Body of pancreas (tissue), 4 donors: ENCODE results near the gene FBXO7. TPM values are rescaled to one million over a fixed set of nuclear protein-coding genes. Genes with fewer than 3 reads are reported as not detected.

Source experiments
- ATAC-seq: fragments of 150-250 bp; one replicate; pipeline ENCODE4 v1.9.1; 2016
- DNase-seq, 4 donors: peaks; one replicate each; pipeline ENCODE4 v3.0.0-alpha.2; 2019
- H3K27ac ChIP-seq, 4 donors: fragments of 200-600 bp; sonication (generic); 1 replicate in 3 of 4; 2 replicates in 1 of 4; pipeline versions ENCODE4 v1.5.1 to v1.6.1; 2016 to 2019; ENCODE audit warnings: mild to moderate bottlenecking in 1 of 4, mixed read lengths in 1 of 4, moderate library complexity in 1 of 4
- H3K27me3 ChIP-seq, 2 donors: fragments of 200-600 bp; sonication (generic); one replicate each; pipeline ENCODE4 v1.6.0; 2016; ENCODE audit warnings: mild to moderate bottlenecking in 1 of 2
- H3K36me3 ChIP-seq, 2 donors: fragments of 200-600 bp; sonication (generic); replicated peaks in 1 of 2; 2 replicates each; pipeline ENCODE4 v1.5.1; 2016; ENCODE audit warnings: low read depth in 2 of 2; ENCODE audit not compliant: insufficient read depth in 1 of 2
- H3K4me1 ChIP-seq: fragments of 200-600 bp; sonication (generic); one replicate; pipeline ENCODE4 v1.6.0; 2016
- H3K4me3 ChIP-seq, 2 donors: fragments of 200-600 bp; sonication (generic); 1 replicate in 1 of 2; 2 replicates in 1 of 2; pipeline ENCODE4 v1.5.1; 2016 to 2019
- H3K9me3 ChIP-seq, 3 donors: fragments of 200-600 bp; sonication (generic); 1 replicate in 2 of 3; 2 replicates in 1 of 3; pipeline ENCODE4 v1.5.1; 2016
- CTCF ChIP-seq, 7 experiments: fragments of 450-650 bp in 4 of 7; fragments of 200-600 bp in 3 of 7; sonication (generic) in 3 of 7; IDR thresholded peaks; one replicate each; pipeline ENCODE4 v1.5.1; 2016 to 2019; ENCODE audit warnings: antibody characterized with exemption in 7 of 7
- POLR2A ChIP-seq, 3 donors: fragments of 450-650 bp; IDR thresholded peaks; one replicate each; pipeline ENCODE4 v1.6.1; 2016; ENCODE audit warnings: antibody characterized with exemption in 3 of 3, mild to moderate bottlenecking in 2 of 3
- WGBS, 2 donors: methylation state at CpG; one replicate each; pipeline ENCODE4 v1.1.5; 2017; 5-methylcytosine and 5-hydroxymethylcytosine counted together
- intact Hi-C: fragments of 100-400 bp; cut with DNase I; formaldehyde crosslinking; loops from one replicate; pipeline ENCODE4 v1.15.1; 2023
- total RNA-seq, 2 donors: library from RNA; depleted of rRNA; stranded (reverse); fragments of >200 nt; gene quantifications; one replicate each; pipeline ENCODE4 v1.1.0, GENCODE V29; 2016

FBXO7 gene
- total RNA-seq, 2 donors from 2014 or later = 54.2 to 56.7 TPM

GRCh38 chr22:32493551-32493950, 18.9 kb downstream of the FBXO7 start:
- ATAC-seq = no peak
- H3K9me3 ChIP-seq = no peaks in the 10 kb centered on the region
- 68 to 98% methylated on average over 2 of the region's 2 CpGs for whole genome bisulfite sequencing, 2 donors
- no peak for DNase-seq
- H3K4me1 ChIP-seq = peaks cover 10% of the 10 kb centered on the region
- H3K27me3 ChIP-seq = no peaks in the 10 kb centered on the region
- H3K27ac ChIP-seq = no peak overlapping the region
- peaks cover 8 to 39% of the 10 kb centered on the region in 2 donors for H3K36me3 ChIP-seq
- TF ChIP-seq POLR2A (IDR thresholded peaks at IDR 0.05) = no peak
- TF ChIP-seq CTCF (IDR thresholded peaks at IDR 0.05) = no peak
- intact Hi-C loops = no loop called here
- no peak overlapping the region for H3K4me3 ChIP-seq

- Histone ChIP-seq H3K27ac (no peak overlapping the region), H3K9me3 (no peaks in the 10 kb centered on the region), H3K36me3 (peaks cover 8 to 39% of the 10 kb centered on the region in 2 donors), H3K27me3 (no peaks in the 10 kb centered on the region), H3K4me1 (peaks cover 2% of the 10 kb centered on the region), H3K4me3 (no peak overlapping the region)
- 69 to 77% methylated on average over 4 of the region's 4 CpGs for WGBS, 2 donors
- intact Hi-C loops = no loop called here
- DNase-seq (no peak), ATAC-seq (no peak)
- TF ChIP-seq CTCF (IDR thresholded peaks at IDR 0.05) (no peak), POLR2A (IDR thresholded peaks at IDR 0.05) (no peak)
These were observed 20.4 kb downstream of the FBXO7 start for GRCh38 chr22:32494971-32495370.

GRCh38 chr22:32499666-32500065, 25.1 kb downstream of the FBXO7 start:
- no peaks in the 10 kb centered on the region for H3K9me3 ChIP-seq
- H3K27me3 ChIP-seq = no peaks in the 10 kb centered on the region
- TF ChIP-seq POLR2A (IDR thresholded peaks at IDR 0.05) (no peak), CTCF (IDR thresholded peaks at IDR 0.05) (no peak)
- no peak overlapping the region for H3K27ac ChIP-seq
- intact Hi-C loops = no loop called here
- WGBS, 2 donors = 84 to 86% methylated on average over 3 of the region's 3 CpGs
- no peaks in the 10 kb centered on the region for H3K4me1 ChIP-seq
- no peak for DNase-seq
- peaks cover 0 to 24% of the 10 kb centered on the region in 2 donors for H3K36me3 ChIP-seq
- no peak for ATAC-seq
- no peak overlapping the region for H3K4me3 ChIP-seq

- H3K27ac ChIP-seq = no peak overlapping the region
- no peaks in the 10 kb centered on the region for H3K4me1 ChIP-seq
- DNase-seq = no peak
- WGBS, 2 donors = 60 to 64% methylated on average over 9 of the region's 9 CpGs
- ATAC-seq = no peak
- H3K27me3 ChIP-seq = no peaks in the 10 kb centered on the region
- intact Hi-C loops = no loop called here
- H3K36me3 ChIP-seq = peaks cover 0 to 8% of the 10 kb centered on the region in 2 donors
- no peak for TF ChIP-seq POLR2A (IDR thresholded peaks at IDR 0.05)
- no peak for TF ChIP-seq CTCF (IDR thresholded peaks at IDR 0.05)
- H3K9me3 ChIP-seq = no peaks in the 10 kb centered on the region
- no peak overlapping the region for H3K4me3 ChIP-seq
These were observed 27.5 kb downstream of the FBXO7 start for GRCh38 chr22:32501836-32502752.

- Histone ChIP-seq H3K9me3 (no peaks in the 10 kb centered on the region), H3K4me1 (no peaks in the 10 kb centered on the region), H3K27ac (no peak overlapping the region), H3K4me3 (no peak overlapping the region), H3K36me3 (no peaks in the 10 kb centered on the region), H3K27me3 (no peaks in the 10 kb centered on the region)
- no peak for DNase-seq
- 88 to 92% methylated on average over 7 of the region's 7 CpGs for WGBS, 2 donors
- no peak for ATAC-seq
- TF ChIP-seq POLR2A (IDR thresholded peaks at IDR 0.05) (no peak), CTCF (IDR thresholded peaks at IDR 0.05) (no peak)
- intact Hi-C loops = no loop called here
These were observed 34.4 kb downstream of the FBXO7 start for GRCh38 chr22:32509045-32509444.
